Stimulated activated CD4-positive, alpha-beta T cell treated with anti-CD3 and anti-CD28 coated beads, Interleukin-15, amount 100 ng/mL, for 1 hour (primary cell): ENCODE results near the gene ERFE.
"Not testable (repeated sequence)": the region's sequence is repeated elsewhere in the genome, so short reads cannot be mapped to it uniquely, and the experiment has no call there.

Experiments used
- DNase-seq, 2 donors: peaks; one replicate each; pipeline ENCODE4 v3.0.0-alpha.2; 2020; ENCODE audit warnings: low read depth in 1 of 2, low spot score in 1 of 2

Gene ERFE

DNA sequence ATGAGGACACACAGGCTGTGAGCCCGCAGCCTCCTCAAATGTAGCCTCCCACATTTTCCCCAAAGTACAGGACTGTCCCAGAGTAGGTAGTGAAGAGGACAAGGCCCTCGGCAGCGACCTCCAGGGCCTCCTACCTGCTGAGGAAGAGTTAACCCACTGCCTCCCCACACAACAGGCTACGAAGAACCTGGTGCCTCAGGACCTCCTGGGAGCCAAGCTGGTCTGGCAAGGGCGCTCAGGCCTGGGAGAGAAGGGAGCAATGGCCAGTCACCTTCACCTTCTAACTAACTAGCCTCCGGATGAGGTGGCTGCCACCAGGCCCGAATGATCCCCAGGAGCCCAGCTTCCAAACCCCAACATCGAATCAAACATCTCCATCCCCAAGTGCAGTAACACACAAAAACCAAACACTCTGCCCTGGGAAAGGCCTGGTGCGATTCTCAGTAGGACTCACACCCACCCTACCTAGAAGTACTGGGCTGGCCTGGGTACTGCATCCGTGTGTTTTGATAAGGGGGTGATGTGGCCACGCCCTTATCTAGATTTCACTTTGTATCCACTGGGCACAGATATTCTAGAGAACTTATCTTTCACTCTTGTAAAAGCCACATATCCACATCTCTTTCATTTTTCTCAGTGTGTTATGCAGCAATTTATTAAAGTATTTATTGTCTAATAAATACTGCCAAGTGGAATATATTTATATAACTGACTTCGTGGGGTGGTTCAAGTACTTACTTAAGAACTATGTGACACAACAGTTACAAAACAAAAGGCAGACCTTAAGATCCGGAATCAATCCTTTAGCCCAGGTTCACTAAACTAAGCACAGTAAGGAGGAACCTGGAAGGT, 9.7 kb downstream of the ERFE start:
- DNase-seq = no peak

DNA sequence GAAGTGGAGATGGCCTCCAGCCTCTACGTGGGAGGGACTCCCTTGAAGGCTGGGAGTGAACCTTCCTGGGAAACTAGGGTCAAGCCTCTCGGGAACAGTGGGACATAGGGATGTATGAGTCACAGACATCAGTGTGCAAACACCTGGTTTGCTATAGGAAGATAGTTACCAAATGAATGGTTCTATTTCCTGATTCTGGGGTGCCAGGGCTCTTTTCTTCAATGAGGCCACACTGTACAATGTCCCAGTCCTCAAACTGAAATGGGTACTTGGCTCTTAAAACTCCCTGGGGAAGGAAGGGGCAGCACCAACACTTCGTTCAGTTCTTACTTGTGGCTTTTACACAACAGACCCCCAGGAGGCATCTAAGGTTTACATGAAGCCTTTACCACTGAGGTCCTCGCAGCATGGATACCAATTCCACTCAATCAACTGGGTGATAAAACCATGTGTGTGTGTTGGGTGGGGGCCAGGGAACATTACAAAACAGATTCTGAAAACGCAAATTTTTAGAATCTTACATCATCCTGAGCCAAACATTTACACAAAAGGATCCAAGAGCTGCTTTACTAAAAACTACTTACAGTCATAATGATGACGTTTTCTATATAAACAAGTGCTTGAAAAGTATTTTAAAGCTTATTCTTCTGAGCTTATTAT, 10.4 kb downstream of the ERFE start:
- DNase-seq = no peak

DNA sequence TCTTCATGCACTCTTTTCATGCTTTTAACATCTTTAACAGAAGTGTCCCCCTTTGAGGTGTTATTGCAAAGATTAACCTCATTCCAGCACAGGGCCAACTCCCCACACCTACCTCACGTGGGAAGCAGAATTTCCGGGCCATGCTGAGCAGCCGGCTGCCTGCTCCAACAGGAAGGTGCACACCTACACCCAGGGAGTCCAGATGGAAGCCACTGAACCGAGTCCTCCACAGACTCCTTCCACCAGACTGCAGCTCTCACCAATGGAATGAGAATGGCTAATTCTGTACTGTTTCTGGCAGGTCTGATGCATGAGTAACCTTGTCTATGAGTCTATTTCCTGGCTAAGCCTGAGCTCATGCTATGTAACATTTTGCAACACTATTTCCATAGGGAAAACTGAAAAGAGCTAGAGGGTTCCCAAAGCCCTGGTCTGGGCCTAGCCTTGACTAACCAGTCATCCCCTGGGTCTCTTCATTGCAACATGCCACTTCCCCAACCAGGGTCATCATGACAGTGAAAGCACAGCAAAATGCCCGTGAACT, 11.0 kb downstream of the ERFE start:
- DNase-seq = no peak

DNA sequence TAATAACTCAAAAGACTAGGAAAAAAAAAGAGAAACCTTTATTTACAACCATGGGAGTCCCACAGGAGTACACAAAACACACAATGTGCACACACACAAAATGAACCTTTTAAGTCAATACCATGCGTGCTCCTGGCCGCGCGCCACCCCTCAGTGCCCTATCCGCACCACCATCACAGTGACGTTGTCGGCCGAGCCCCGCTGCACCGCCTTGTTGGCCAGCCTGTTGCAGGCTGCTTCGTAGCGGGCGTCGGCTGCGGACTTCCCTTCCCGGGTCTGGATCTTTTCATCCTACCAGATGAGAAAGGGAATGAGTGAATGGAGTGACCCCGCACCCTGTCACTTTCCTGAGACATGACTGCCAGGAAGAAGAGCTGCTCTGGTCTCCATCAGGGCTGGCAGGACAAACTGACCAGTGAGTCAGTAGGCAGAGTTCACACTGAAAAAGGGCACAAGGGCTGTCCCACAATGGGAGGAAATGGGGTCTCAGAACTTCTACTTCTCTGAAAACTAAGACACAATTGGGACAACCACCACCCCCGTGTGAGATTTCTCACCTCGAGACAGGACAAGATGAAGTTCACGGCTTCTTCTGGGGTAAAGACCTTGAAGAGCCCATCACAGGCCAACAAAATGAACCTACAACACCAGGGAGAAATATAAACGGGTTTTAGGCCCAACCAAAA, 11.8 kb downstream of the ERFE start:
- DNase-seq = no peak

DNA sequence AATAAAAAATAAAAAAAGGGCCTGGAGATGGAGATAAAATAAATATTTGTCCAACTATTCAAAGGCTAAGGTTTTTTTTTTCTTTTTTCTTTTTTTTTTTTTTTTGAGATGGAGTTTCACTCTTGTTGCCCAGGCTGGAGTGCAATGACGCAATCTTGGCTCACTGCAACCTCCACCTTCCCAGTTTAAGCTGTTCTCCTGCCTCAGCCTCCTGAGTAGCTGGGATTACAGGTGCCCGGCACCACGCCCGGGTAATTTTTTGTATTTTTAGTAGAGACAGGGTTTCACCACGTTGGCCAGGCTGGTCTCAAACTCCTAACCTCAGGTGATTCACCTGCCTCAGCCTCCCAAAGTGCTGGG, 12.3 kb downstream of the ERFE start:
- DNase-seq = not testable (repeated sequence)

DNA sequence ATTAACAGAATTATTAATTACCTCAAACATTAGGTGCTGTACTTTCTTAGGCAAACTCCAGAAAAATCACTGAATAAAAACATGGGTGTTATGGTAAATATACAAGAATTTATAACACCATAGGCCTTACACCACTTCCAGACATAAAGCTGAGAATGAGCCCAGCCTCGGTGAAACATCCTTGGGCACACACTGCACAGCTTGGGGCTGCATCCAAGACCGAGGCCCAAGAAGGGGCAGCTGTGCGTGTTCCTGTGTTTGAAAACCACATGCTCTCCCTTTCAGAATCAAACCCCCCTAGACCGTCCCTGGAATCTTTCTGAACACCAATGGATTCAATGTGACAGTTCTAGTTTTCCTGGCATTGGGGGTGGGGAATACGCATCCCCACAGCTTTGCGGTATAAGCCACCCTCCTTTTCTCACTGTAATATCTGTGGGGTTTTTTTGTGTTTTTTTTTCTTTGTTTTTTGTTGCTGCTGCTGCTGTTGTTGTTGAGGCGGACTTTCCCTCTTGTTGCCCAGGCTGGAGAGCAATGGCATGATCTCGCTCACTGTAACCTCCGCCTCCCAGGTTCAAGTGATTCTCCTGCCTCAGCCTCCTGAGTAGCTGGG, 12.9 kb downstream of the ERFE start:
- no peak for DNase-seq

DNA sequence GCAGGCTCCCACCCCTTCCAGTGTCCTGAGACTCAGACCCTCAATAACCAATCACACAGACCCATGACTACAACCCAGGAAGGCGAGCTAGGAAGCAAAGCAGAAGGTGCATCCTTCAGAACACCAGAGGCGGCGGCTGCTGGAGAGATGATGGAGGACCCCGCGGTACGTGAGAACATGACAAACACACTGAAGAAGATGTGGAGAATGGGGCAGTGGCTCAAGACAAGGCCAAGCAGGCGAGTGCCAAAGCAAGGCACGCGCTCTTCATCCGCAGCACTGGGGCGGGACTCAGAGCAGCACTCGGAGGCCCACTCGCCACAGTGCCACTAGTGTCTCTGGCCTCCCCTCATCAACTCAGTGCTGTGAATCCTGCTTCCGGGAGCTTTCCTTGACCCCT, 13.7 kb downstream of the ERFE start:
- DNase-seq = no peak

DNA sequence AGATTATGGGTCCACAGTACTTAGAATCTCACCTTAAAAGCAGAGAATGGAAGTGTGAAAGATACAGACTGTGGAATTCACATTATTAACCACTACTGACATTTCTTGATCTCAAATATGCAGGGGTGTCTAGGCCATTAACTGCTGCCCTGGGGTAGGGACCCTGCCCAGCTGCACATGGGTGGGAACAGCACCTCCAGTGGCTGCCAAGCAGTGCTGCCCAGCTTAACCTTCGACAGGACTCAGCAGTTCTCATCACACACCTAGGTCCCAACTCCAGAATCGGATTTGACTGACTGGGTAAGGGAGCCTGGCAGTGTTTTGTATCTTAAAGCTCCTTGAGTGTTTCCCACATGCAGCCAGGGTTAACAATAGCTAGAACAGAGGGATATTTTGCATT, 14.9 kb downstream of the ERFE start:
- DNase-seq = no peak

DNA sequence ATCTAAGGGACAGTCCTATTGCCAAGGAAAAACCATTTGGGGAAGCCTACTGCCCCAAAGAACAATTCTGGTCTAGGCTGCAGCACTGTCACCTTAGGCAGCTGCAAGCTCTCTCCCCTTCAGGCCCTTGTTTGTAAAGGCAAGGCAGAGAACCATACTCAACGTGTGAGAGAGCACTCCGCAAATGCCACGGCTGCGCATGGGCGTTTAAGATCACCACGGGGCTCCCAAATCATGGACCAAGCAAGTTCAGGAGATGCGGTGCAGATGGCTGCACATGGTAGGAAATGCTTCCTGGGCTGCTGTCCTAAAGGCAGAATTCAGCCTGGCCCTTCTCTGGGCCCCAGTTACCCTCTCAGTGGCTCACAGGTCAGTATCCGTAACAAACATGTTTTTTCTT, 15.5 kb downstream of the ERFE start:
- no peak for DNase-seq

DNA sequence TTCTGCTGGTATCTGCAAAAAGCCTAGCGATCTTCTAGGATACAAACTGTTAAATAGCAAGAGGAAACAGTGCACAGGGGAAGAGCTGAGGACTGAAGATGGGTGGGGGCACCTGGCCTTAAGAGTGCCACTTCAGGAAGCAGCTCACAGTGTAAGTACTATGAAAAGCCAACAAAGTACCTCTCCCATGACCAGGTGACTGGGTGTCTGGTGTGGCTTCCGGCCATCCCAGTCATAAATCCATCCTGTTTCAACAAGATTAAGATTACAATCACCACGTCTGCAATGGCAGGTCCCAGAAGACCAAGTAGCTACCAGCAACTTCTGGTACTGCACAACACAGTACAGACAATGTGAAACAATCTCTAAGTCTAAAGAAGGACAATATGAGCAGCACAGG, 15.9 kb downstream of the ERFE start:
- DNase-seq = no peak

DNA sequence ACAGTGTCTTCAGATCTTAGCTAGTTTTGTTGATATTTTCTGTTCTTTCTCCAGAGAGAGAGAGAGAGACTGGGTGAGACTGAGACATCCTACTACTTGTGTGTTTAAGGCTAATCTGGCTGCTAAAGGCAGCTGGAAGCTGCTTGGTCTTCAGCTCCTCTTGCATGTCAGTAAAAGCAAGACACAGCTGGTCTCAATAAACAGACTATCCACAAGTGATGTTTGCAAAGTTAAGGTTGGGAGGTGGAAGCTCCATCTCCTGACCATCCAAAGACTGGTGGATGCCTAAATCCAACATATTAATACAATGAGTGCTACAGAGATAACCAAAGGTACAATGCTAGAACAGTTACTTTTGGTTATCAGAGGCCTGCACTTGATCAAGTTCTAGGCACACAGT, 17.8 kb downstream of the ERFE start:
- DNase-seq = no peak

DNA sequence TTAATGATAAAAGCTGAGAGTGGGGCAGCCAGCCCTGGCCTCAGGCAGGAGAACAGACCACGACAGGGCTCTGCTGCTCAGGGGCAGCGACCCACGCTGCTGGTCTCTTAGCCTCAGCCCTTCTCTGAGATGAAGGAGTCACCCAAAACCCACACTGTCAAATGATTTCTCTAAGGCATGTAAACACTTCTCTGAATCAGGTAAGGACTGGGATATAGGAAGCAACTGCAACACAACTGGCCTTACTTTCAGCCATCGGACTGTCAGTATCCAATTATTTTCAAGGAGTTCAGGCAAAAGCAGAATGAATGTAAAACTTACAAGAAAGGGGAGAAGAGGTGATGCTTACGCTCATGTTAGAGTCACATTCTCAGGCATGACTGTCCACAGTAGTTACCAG, 21.8 kb downstream of the ERFE start:
- DNase-seq = no peak

DNA sequence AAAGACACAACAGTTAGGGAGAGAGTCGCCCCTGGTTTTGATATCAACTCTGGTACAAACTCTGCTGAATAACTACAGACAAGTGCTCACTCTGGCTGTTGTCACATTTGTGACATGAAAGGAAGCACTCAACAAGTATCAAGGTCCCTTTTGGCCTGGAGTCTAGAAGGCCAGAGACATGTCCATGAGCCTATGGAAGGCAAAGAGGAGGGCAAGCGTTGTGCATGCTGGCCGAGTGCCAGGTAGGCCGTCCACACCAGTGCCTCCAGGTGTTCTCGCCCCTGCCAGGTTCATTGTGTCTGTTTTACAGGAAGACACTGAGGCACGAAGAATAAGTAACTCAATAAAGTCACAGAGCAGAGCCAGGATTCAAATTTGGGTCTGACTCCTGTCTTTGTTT, 23.6 kb downstream of the ERFE start:
- DNase-seq = no peak

DNA sequence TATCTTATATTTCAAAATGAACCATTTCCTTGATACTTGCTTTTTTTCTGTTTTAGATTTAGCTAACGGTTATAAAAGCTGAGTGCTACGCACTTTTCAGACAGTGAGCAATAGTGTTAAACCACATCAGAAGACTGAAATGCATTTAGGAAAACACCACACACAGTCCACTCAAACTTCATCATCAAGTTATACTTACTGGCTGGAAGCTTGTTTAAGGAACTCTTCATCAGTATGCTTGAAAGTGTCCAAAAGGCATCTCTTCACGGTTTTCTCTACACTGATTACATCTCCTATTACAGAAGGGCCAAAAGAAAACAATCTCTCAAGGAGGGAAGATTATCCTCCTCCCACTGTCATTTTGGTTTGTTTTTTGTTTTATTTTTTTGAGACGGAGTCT, 25.1 kb downstream of the ERFE start:
- no peak for DNase-seq

DNA sequence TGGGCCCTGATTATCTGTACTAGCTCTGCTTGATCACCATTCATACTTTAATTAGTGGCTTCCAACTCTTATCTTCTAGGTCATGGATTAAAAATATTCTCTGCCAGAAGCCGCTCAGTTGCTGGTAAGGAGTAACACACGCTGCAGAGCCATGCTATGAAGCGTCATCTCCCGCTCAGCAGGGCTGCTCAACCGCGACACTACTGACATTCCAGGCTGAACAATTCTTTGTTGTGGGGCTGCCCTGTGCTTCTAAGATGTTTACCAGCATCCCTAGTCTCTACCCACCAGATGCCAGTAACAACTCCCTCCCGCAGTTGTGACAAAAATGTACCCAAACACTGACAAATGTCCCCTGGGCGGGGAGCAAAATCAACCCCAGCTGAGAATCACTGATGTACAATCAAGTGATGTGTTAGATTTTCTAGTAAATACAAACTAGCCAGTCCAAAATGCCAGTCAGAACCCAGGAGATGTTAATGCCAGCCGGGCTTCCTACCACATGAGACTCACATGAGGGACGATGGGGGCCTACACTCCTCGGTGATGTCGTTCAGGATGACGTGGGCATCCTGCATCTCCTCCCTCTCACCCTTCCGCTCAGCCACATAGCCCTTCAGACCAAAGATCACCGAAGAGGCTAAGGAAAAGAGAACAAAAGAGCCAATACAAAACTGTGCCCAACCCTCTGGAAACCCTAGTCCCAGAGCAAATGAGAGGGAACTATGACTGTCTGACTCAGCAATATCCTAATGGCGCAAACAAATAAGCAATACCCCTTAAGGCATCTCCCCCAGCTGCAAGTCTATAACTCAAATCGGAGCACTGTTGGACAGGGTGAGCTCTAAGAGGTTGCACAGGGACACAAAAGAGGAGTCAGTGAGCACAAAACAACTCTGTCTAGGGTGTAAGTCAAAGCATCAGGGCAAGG, 29.1 kb downstream of the ERFE start:
- no peak for DNase-seq

DNA sequence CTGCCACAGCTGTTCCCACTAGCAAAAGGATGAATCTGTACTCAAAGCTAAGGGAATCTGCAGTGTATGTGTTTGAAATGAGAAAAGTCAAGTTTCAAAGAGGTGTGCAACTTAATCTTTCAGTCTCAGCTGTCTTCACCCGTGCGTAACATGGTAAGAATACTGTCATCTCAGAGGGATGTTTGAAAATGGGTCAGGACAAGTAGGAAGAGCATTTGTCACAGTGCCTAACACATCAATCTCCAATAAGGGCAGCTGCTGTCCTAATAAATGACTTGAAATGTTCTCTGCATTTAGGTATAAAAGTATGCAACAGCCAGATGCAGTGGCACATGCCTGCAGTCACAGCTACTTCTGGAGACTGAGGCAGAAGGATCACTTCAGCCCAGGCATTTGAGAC, 31.7 kb downstream of the ERFE start:
- no peak for DNase-seq

DNA sequence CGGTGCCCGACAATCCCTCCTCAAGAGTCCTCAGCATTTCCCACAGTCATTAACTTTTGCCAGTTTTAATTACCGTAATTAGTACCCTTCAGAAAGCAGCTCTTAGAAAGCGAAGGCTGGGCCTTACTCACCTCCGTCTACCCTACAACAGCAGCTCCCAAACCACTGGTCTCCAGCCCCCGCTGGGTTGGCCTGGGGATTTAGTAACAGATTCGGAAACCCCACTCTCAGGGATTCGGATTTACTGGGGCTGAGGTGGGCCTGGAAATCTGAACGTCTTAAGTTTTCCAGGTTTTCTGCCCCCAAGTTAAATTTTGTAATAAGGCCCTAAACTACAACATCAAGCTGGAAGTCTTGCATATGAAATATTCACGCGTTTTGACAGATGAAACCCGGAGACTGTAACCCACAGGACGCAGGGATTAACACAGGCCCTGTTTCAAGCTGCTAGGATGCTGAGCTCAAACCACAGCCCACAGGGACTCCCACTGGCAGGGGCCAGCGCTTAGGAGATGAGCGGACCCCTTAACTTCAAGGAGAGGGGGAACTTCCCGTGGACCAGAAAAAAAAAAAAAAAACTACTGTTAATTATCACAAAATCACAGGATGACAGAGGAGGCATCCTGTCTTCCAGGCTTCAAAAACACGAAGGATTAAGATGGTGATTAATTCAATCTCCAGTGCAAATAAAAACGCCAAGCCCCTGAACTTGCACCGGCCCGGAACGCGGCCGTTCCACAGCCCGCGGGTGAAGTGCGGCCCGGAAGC, 43.7 kb downstream of the ERFE start:
- DNase-seq = no peak

DNA sequence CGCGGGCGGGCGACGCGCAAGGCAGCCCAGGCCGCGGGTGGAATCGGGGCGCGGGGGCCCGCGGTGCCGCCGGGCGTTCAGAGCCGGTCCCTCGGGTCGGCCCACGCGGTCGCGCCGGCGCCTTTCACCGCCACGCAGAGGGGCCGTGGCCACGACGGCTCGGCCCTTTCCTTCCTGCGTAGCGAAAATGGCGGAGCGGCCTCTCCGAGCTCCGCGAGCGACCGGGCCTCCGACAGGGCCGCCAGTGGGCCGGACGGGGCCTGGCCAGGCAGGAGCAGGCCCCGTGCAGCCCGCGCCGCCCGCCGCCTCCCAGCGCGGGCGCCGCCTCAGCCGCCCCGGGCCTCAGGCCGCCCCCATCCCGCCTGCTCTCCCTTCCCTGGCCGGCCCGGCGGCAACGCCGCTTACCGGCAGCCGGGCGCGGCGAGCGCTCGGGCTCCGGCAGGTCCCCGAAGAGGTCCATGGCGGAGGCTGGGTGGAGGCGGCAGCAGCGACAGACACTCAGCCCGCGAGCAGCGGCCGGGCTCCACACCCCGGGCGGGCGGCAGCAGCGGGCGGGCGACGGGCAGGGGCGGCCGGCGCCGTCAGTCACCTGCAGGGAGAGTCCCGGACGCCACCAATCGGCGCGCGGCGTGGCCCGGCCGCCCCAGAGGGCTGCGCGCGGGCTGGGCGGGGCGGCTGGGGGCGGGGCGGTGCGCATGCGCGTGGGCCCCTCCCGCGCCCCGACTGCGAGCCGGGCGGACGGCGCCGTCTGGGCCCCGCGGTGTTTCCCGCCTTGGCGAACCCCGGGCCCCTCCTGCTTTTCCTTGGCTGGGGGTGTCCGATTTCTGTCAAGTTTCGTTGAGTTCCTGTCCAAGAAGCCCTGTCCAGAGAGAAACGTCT, 44.6 kb downstream of the ERFE start, which contains the start of gene ILKAP:
Gene ILKAP (minus strand): TSS at position 602 of the 879 bp plus-strand sequence. CDS start 142 bp downstream, at position 460.
- peak; percentile 83 to 91 for DNase-seq
